GM13977 (cell line): Measurements from ENCODE around the gene DBF4B.
"Not testable (repeated sequence)": the region's sequence is repeated elsewhere in the genome, so short reads cannot be mapped to it uniquely, and the experiment has no call there.

Experiments used
- DNase-seq: peaks from one replicate; pipeline ENCODE4 v3.0.0; 2012; ENCODE audit warnings: low spot score
- CTCF ChIP-seq: IDR thresholded peaks from 2 replicates; pipeline ENCODE4 v1.5.1; 2012; ENCODE audit warnings: mild to moderate bottlenecking, control low read depth; ENCODE audit not compliant: insufficient read depth; ENCODE audit errors: extremely low read depth, missing control alignments
- in situ Hi-C: fragments of 300-500 bp; cut with MboI; formaldehyde crosslinking; loops from one replicate; pipeline ENCODE4 v1.12.0; 2022; ENCODE audit warnings: low sequenced_read_pairs, low pct_unique_long_range_greater_than_20kb, mixed read lengths, inconsistent platforms; ENCODE audit not compliant: unreplicated experiment

Gene DBF4B

GRCh38 chr17:44690746-44691306 is 17.6 kb upstream of the DBF4B start:
- in situ Hi-C loops, result not testable (repeated sequence)
- DNase-seq, result peak; percentile 45
- peak; percentile 36 for TF ChIP-seq CTCF

- TF ChIP-seq CTCF, result no peak
- in situ Hi-C loops, result no loop called here
- DNase-seq, result no peak
These were observed 14.9 kb upstream of the DBF4B start for GRCh38 chr17:44693609-44694008.

- DNase-seq, in situ Hi-C loops: not testable (repeated sequence)
These were observed 8.2 kb upstream of the DBF4B start for GRCh38 chr17:44700288-44700687.

GRCh38 chr17:44707755-44708400 is 587 bp upstream of the DBF4B start:
- no peak for DNase-seq

GRCh38 chr17:44719444-44719843 is 11.0 kb downstream of the DBF4B start:
- in situ Hi-C loops, result no loop called here
- no peak for TF ChIP-seq CTCF
- DNase-seq, result no peak

More at GRCh38 chr17:44707755-44708400, 587 bp upstream of the DBF4B start:
- in situ Hi-C loops, result no loop called here
- no peak for TF ChIP-seq CTCF

GRCh38 chr17:44722254-44722653 is 13.8 kb downstream of the DBF4B start:
- in situ Hi-C loops, result no loop called here
- TF ChIP-seq CTCF, result no peak
- DNase-seq, result no peak

GRCh38 chr17:44726121-44726520 is 17.7 kb downstream of the DBF4B start:
- DNase-seq, in situ Hi-C loops: not testable (repeated sequence)
